HFFc6 (cell line): ENCODE data around the gene EMC6. TPM values are rescaled to one million over a fixed set of nuclear protein-coding genes. Genes with fewer than 3 reads are reported as not detected.

Experiments used
- DNase-seq: peaks from one replicate; pipeline ENCODE4 v3.0.0-alpha.2; 2018
- H3K27ac Mint-ChIP-seq: 2 replicates; pipeline ENCODE4 v1.8.0; 2020; ENCODE audit warnings: mild to moderate bottlenecking, mixed read lengths
- H3K27me3 Mint-ChIP-seq: 2 replicates; pipeline ENCODE4 v1.8.0; 2021; ENCODE audit warnings: mild to moderate bottlenecking, moderate library complexity, mixed read lengths; ENCODE audit not compliant: insufficient read depth
- H3K36me3 Mint-ChIP-seq: 2 replicates; pipeline ENCODE4 v1.8.0; 2021; ENCODE audit warnings: low read depth, mixed read lengths
- H3K4me1 Mint-ChIP-seq: 2 replicates; pipeline ENCODE4 v1.8.0; 2020; ENCODE audit warnings: low read depth, mixed read lengths
- H3K4me3 Mint-ChIP-seq: 2 replicates; pipeline ENCODE4 v1.8.0; 2020; ENCODE audit warnings: mild to moderate bottlenecking, moderate library complexity, mixed read lengths
- H3K9me3 Mint-ChIP-seq: 2 replicates; pipeline ENCODE4 v1.8.0; 2020; ENCODE audit warnings: mild to moderate bottlenecking, mixed read lengths
- CTCF ChIP-seq: fragments of 200-600 bp; sonication (generic); IDR thresholded peaks from 2 replicates; pipeline ENCODE4 v1.5.0; 2021; ENCODE audit warnings: antibody characterized with exemption, mild to moderate bottlenecking
- total RNA-seq, 6 experiments: library from RNA; stranded (reverse); fragmentation: NEBNext Ultra II Directional; extraction: Animal tissue kit (Norgen Biotek cat#: 25700); gene quantifications; 2 replicates in 1 of 6; 3 replicates in 5 of 6; pipeline ENCODE4 v1.2.3, GENCODE V29; 2021

Gene EMC6
- total RNA-seq, 6 experiments from 2014 or later: 57.6 to 66.8 (median 64.1) TPM

- Mint-ChIP-seq H3K27me3 (peaks cover 8% of the 10 kb centered on the region), H3K4me1 (peaks cover 36% of the 10 kb centered on the region), H3K27ac (no peak overlapping the region; the same call in 1 of the 2 replicates), H3K36me3 (peaks cover 23% of the 10 kb centered on the region), H3K4me3 (no peak overlapping the region), H3K9me3 (no peaks in the 10 kb centered on the region)
- no peak for TF ChIP-seq CTCF
- no peak for DNase-seq
Observed at GRCh38 chr17:3663102-3664011, 5.3 kb upstream of the EMC6 start.

- no peak for TF ChIP-seq CTCF
- DNase-seq: no peak
- Mint-ChIP-seq H3K27me3 (peaks cover 6% of the 10 kb centered on the region; the same call in 1 of the 2 replicates), H3K36me3 (peaks cover 30% of the 10 kb centered on the region), H3K27ac (peak overlapping the region; percentile 66), H3K4me3 (peak overlapping the region; percentile 93), H3K4me1 (peaks cover 27% of the 10 kb centered on the region), H3K9me3 (no peaks in the 10 kb centered on the region)
Observed at GRCh38 chr17:3665834-3666233, 2.8 kb upstream of the EMC6 start.

- Mint-ChIP-seq H3K27ac (peak overlapping the region; percentile 66), H3K9me3 (no peaks in the 10 kb centered on the region), H3K4me3 (peak overlapping the region; percentile 93), H3K4me1 (peaks cover 27% of the 10 kb centered on the region), H3K27me3 (peaks cover 6% of the 10 kb centered on the region; the same call in 1 of the 2 replicates), H3K36me3 (peaks cover 30% of the 10 kb centered on the region)
- DNase-seq: no peak
- TF ChIP-seq CTCF: no peak
Observed at GRCh38 chr17:3666516-3666915, 2.1 kb upstream of the EMC6 start.

- peak; percentile 49; the same call in 1 of the 2 replicates for TF ChIP-seq CTCF
- peak; percentile 91 for DNase-seq
- peaks cover 30% of the 10 kb centered on the region for H3K36me3 Mint-ChIP-seq
- H3K27ac Mint-ChIP-seq: peak overlapping the region; percentile 88
- peaks cover 6% of the 10 kb centered on the region; the same call in 1 of the 2 replicates for H3K27me3 Mint-ChIP-seq
- no peaks in the 10 kb centered on the region for H3K9me3 Mint-ChIP-seq
- peaks cover 27% of the 10 kb centered on the region for H3K4me1 Mint-ChIP-seq
- H3K4me3 Mint-ChIP-seq: peak overlapping the region; percentile 93
Observed at GRCh38 chr17:3667366-3668278, 990 bp upstream of the EMC6 start.

GRCh38 chr17:3669085-3669347 lies 404 bp downstream of the EMC6 start:
- no peak for TF ChIP-seq CTCF
- Mint-ChIP-seq H3K4me1 (peaks cover 27% of the 10 kb centered on the region), H3K27ac (peak overlapping the region; percentile 85), H3K9me3 (no peaks in the 10 kb centered on the region), H3K4me3 (peak overlapping the region; percentile 93), H3K36me3 (peaks cover 30% of the 10 kb centered on the region), H3K27me3 (peaks cover 3% of the 10 kb centered on the region; the same call in 1 of the 2 replicates)
- DNase-seq: no peak
